Osteocyte (in vitro differentiated cells): ENCODE results near the gene GIMD1. TPM values are rescaled to one million over a fixed set of nuclear protein-coding genes. Genes with fewer than 3 reads are reported as not detected.
"Not testable (repeated sequence)": the region's sequence is repeated elsewhere in the genome, so short reads cannot be mapped to it uniquely, and the experiment has no call there.

Source experiments
- DNase-seq: peaks from one replicate; pipeline ENCODE4 v3.0.0; 2021; ENCODE audit warnings: mixed read lengths; ENCODE audit not compliant: unreplicated experiment; ENCODE audit errors: extremely low spot score
- H3K27ac Mint-ChIP-seq: one replicate; pipeline ENCODE4 v1.8.0; 2021; ENCODE audit warnings: mild to moderate bottlenecking, mixed read lengths; ENCODE audit not compliant: unreplicated experiment
- H3K27me3 Mint-ChIP-seq: one replicate; pipeline ENCODE4 v1.8.0; 2021; ENCODE audit warnings: mixed read lengths; ENCODE audit not compliant: unreplicated experiment
- H3K36me3 Mint-ChIP-seq: one replicate; pipeline ENCODE4 v1.8.0; 2021; ENCODE audit warnings: mixed read lengths; ENCODE audit not compliant: unreplicated experiment
- H3K4me1 Mint-ChIP-seq: one replicate; pipeline ENCODE4 v1.8.0; 2021; ENCODE audit warnings: mixed read lengths; ENCODE audit not compliant: unreplicated experiment
- H3K4me3 Mint-ChIP-seq: one replicate; pipeline ENCODE4 v1.8.0; 2021; ENCODE audit warnings: mild to moderate bottlenecking, moderate library complexity, mixed read lengths; ENCODE audit not compliant: unreplicated experiment
- H3K9me3 Mint-ChIP-seq: one replicate; pipeline ENCODE4 v1.8.0; 2021; ENCODE audit warnings: mixed read lengths; ENCODE audit not compliant: unreplicated experiment
- total RNA-seq: library from RNA; stranded (reverse); gene quantifications from 2 replicates; pipeline ENCODE4 v1.2.1, GENCODE V29; 2021
- TF ChIP-seq, protein P1 (sequence below): fragments of 200-600 bp; sonication (generic); IDR thresholded peaks from 2 replicates; pipeline ENCODE4 v1.5.0; 2021; ENCODE audit warnings: antibody characterized with exemption, mild to moderate bottlenecking, moderate library complexity

GIMD1 gene
- total RNA-seq, 1 donor from 2014 or later, result not detected

DNA sequence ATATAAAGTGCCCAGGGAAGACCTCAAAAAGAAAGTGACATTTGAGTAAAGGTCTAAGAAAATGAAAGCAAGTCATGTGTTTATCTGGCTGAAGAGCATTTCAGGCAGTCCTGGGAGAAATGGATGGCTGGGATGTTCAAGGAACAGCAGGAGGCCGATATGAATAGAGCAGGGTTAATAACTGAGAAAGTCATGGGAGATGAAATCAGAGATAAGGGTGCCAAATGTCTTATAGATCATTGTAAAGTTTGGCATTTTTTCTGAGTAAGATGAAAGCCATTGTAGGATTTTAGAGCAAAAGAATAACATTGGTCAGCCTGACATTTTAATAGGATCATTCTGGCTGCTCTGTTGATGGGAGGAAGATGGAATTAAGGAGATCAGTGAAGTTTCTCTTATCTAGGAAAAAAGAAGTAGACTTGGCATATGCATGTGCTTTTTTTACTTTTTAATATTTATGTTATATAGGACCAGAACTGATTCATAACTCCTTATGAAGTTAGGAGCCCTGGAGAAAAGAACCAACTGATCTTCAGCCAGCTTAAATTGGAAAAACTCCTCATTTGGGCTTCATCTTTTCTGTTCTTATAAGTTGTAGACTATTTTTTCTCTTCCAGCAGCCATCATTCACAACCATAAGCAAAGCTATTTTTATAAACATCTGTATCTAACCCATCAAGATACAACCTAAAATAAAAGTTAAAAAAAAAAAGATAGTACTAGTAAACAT lies 33.7 kb downstream of the GIMD1 start:
- DNase-seq, result no peak
- Mint-ChIP-seq H3K27me3 (no peaks in the 10 kb centered on the region), H3K27ac (peak overlapping the region; percentile 14), H3K4me3 (no peak overlapping the region), H3K36me3 (peaks cover 68% of the 10 kb centered on the region), H3K4me1 (peaks cover 7% of the 10 kb centered on the region), H3K9me3 (peaks cover 14% of the 10 kb centered on the region)
- TF ChIP-seq, protein P1, sequence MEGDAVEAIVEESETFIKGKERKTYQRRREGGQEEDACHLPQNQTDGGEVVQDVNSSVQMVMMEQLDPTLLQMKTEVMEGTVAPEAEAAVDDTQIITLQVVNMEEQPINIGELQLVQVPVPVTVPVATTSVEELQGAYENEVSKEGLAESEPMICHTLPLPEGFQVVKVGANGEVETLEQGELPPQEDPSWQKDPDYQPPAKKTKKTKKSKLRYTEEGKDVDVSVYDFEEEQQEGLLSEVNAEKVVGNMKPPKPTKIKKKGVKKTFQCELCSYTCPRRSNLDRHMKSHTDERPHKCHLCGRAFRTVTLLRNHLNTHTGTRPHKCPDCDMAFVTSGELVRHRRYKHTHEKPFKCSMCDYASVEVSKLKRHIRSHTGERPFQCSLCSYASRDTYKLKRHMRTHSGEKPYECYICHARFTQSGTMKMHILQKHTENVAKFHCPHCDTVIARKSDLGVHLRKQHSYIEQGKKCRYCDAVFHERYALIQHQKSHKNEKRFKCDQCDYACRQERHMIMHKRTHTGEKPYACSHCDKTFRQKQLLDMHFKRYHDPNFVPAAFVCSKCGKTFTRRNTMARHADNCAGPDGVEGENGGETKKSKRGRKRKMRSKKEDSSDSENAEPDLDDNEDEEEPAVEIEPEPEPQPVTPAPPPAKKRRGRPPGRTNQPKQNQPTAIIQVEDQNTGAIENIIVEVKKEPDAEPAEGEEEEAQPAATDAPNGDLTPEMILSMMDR, result no peak

DNA sequence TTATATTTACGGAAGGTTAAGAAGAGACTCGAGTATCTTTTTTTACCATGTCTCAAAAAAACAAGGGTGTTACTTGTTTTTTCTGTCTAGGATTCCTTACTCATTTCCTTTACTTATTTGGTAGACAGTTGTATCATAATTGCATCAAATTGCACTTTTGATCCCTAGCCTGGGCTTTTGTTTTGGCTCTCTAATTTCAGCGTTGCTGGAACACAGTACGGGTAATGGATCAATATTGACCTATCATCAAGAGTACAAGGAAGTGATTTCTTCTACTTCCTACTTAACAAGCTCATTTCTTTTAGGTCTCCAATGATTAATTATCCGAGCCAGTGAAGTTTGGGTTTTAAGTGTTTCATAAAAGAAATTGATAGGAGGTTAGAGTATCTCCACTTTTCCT lies 35.4 kb downstream of the GIMD1 start:
- no peak overlapping the region for H3K27ac Mint-ChIP-seq
- peaks cover 59% of the 10 kb centered on the region for H3K36me3 Mint-ChIP-seq
- no peaks in the 10 kb centered on the region for H3K27me3 Mint-ChIP-seq
- no peak for DNase-seq
- peaks cover 7% of the 10 kb centered on the region for H3K4me1 Mint-ChIP-seq
- H3K4me3 Mint-ChIP-seq, result no peak overlapping the region
- peaks cover 12% of the 10 kb centered on the region for H3K9me3 Mint-ChIP-seq
- TF ChIP-seq, protein P1, result no peak

DNA sequence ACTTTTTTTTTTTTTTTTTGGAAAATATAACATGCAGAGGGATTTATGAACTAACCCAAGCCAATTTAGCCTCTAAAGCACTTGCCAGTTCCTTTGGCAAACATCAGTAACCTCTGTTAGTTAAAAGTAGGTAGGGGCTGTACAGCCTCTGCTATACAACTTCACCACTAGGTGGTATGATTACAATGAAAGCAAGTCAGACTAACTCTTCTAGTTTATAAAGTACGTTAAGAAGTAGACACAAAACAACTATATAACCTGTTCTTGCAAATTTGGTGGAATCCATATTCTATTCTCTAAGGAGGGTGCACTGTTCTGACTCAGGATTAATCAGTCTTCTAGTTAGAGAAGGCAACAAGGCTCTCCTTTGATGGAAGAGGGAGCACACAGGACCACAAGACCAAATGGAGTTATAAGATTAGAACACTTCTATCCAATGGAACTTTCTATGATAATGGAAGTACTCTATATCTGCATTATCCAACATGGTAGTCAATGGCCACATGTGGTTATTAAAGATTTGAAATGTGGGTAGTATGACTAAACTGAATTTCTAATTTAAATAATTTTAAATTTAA lies 39.4 kb downstream of the GIMD1 start:
- H3K4me3 Mint-ChIP-seq, result no peak overlapping the region
- TF ChIP-seq, protein P1, result peak; percentile 77
- H3K36me3 Mint-ChIP-seq, result peaks cover 44% of the 10 kb centered on the region
- no peaks in the 10 kb centered on the region for H3K27me3 Mint-ChIP-seq
- peaks cover 2% of the 10 kb centered on the region for H3K4me1 Mint-ChIP-seq
- no peaks in the 10 kb centered on the region for H3K9me3 Mint-ChIP-seq
- no peak overlapping the region for H3K27ac Mint-ChIP-seq
- DNase-seq, result no peak

DNA sequence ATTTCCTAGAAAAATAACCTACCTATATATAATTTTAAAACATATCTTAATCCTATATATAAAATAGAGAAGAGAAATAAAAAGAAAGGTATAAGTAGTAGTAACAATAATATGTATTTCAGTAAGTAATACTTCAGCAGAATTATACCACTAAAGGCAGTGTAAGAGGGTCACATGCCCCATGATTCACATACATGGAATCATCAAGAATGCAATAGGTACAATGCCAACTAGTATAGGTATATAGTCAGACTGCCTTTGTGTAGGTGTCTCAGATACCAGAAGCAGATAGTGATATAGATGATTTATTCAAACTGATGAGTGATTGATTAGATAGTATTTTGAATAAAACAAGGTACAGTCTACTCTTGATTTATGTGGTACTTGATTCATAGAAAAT lies 42.8 kb downstream of the GIMD1 start:
- no peak overlapping the region for H3K4me3 Mint-ChIP-seq
- no peaks in the 10 kb centered on the region for H3K9me3 Mint-ChIP-seq
- peaks cover 25% of the 10 kb centered on the region for H3K36me3 Mint-ChIP-seq
- no peaks in the 10 kb centered on the region for H3K27me3 Mint-ChIP-seq
- H3K27ac Mint-ChIP-seq, result no peak overlapping the region
- TF ChIP-seq, protein P1, result no peak
- DNase-seq, result no peak
- peaks cover 7% of the 10 kb centered on the region for H3K4me1 Mint-ChIP-seq

DNA sequence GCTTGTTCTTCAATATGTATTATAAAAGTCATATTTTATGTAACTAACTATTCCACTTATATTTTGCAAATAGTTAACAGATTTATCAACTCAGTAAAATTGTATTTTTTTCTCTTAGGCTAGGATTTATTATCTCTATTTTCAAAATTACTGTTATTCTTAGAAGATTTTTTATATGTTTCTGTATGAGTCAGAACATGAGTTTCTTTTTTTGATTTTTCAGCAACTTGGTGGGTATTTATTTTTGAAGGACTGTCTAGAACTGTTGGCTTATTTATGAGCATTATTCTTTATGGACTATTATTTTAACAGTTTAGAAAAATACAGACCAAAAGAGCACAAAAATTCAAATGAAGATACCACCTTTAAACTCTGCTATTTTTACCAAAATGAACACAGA lies 45.5 kb downstream of the GIMD1 start:
- Mint-ChIP-seq H3K4me3 (no peak overlapping the region), H3K4me1 (peaks cover 12% of the 10 kb centered on the region), H3K9me3 (no peaks in the 10 kb centered on the region), H3K27me3 (no peaks in the 10 kb centered on the region), H3K27ac (peak overlapping the region; percentile 18), H3K36me3 (peaks cover 16% of the 10 kb centered on the region)
- TF ChIP-seq, protein P1, result no peak
- DNase-seq, result no peak

DNA sequence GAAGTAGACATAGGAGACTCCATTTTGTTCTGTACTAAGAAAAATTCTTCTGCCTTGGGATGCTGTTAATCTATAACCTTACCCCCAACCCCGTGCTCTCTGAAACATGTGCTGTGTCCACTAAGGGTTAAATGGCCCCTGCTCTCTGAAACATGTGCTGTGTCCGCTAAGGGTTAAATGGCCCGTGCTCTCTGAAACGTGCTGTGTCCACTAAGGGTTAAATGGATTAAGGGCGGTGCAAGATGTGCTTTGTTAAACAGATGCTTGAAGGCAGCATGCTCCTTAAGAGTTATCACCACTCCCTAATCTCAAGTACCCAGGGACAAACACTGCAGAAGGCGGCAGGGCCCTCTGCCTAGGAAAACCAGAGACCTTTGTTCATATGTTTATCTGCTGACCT lies 46.8 kb downstream of the GIMD1 start:
- H3K9me3 Mint-ChIP-seq, H3K27me3 Mint-ChIP-seq, H3K4me3 Mint-ChIP-seq, DNase-seq, H3K36me3 Mint-ChIP-seq: not testable (repeated sequence)
- Mint-ChIP-seq H3K4me1 (peaks cover 12% of the 10 kb centered on the region), H3K27ac (peak overlapping the region; percentile 44)

DNA sequence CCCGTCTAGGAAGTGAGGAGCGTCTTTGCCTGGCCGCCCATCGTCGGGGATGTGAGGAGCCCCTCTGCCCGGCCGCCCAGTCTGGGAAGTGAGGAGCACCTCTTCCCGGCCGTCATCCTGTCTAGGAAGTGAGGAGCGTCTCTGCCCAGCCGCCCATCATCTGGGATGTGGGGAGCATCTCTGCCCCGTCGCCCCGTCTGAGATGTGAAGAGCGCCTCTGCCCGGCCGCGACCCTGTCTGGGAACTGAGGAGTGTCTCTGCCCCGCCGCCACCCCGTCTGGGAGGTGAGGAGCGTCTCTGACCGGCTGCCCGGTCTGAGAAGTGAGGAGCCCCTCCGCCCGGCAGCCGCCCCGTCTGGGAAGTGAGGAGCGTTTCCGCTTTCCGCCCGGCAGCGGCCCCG lies 47.4 kb downstream of the GIMD1 start:
- not testable (repeated sequence) for H3K27me3 Mint-ChIP-seq

More for the DNA sequence above, 47.4 kb downstream of the GIMD1 start:
- H3K27ac Mint-ChIP-seq, H3K9me3 Mint-ChIP-seq, H3K36me3 Mint-ChIP-seq, DNase-seq, H3K4me3 Mint-ChIP-seq: not testable (repeated sequence)
- peaks cover 12% of the 10 kb centered on the region for H3K4me1 Mint-ChIP-seq
